BJ (cell line): ENCODE measurements around the gene HES5. TPM values are rescaled to one million over a fixed set of nuclear protein-coding genes. Genes with fewer than 3 reads are reported as not detected.

Experiments used
- CTCF ChIA-PET: fragments of 350-600 bp; formaldehyde crosslinking; extraction: SDS; loops from one replicate; lab custom pipeline; 2021; ENCODE audit warnings: antibody characterized with exemption, inconsistent platforms; lab: Yijun Ruan, JAX
- POLR2A ChIA-PET: fragments of 300-600 bp; sonication (Branson Sonifier 250); formaldehyde crosslinking; extraction: SDS; loops from one replicate; lab custom pipeline; 2021; ENCODE audit warnings: antibody characterized with exemption; lab: Charles Lee
- DNase-seq: peaks from one replicate; pipeline ENCODE4 v3.0.0-alpha.2; 2011; ENCODE audit warnings: low read depth
- H3K27me3 ChIP-seq: 2 replicates; pipeline ENCODE4 v1.6.0; 2011; ENCODE audit warnings: low read length; ENCODE audit not compliant: control insufficient read depth, insufficient read depth
- H3K36me3 ChIP-seq: 2 replicates; pipeline ENCODE4 v1.5.1; 2011; ENCODE audit warnings: low read length; ENCODE audit not compliant: control insufficient read depth, insufficient read depth
- H3K4me3 ChIP-seq: 2 replicates; pipeline ENCODE4 v1.5.1; 2011; ENCODE audit warnings: low read depth, mild to moderate bottlenecking, control low read depth, low read length
- CTCF ChIP-seq: IDR thresholded peaks from 2 replicates; pipeline ENCODE4 v1.5.1; 2011; ENCODE audit warnings: low read depth, mild to moderate bottlenecking, control low read depth, inconsistent platforms, low read length, moderate library complexity; ENCODE audit not compliant: insufficient read depth
- polyA plus RNA-seq: library from polyadenylated mRNA; depleted of rRNA; stranded (reverse); fragments of >200 nt; gene quantifications from 2 replicates; pipeline ENCODE4 v1.2.3, GENCODE V29; 2011

Gene HES5
- polyA plus RNA-seq, 1 experiment, result not detected

DNA sequence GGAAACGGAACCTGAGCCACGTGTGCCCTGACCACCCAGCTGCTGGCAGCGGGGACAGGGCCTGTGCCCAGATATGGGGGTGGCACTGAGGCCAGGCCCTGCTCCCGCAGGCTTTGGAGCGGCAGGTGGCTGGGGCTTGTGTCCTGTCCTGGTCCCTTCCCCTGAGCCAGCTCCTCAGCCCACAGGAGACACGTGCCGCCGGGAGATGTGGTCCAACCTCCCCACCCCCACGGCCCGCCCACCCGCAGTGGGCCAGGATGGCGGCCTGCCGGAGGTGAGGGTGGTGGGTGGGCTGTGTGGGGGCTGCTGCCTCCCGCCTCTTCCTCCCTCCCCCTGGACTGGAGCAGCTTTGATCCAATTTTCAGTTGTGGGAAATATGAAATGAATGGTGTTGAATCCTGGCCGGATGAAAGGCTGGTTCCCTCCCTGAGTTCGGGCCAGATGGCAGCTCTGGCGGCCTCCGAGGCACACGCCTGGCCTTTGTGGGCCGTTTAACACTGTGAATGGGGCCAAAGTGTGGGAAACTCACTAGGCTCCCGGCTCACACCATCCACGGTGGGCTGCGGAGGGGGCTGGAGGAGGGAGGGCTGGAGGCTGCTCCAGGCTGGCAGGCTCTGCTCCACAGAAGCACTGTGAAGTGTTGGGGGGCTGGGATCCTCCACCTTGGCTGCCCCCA is 2.6 kb upstream of the HES5 start:
- Histone ChIP-seq H3K36me3 (no peaks in the 10 kb centered on the region), H3K4me3 (no peak overlapping the region), H3K27me3 (0 out of 2 replicates have a peak, but pooled peaks cover 3% of the 10 kb centered on the region)
- ChIA-PET POLR2A (no interaction called here), CTCF (interaction anchor here (6.2 kb wide), 1 partner anchor 15 kb away, joined by 22 read pairs; no protein-coding TSS in a partner anchor)
- no peak for DNase-seq
- no peak for TF ChIP-seq CTCF

GRCh38 chr1:2530513-2531361 is 674 bp upstream of the HES5 start:
- Histone ChIP-seq H3K36me3 (no peaks in the 10 kb centered on the region), H3K27me3 (0 out of 2 replicates have a peak, but pooled peaks cover 3% of the 10 kb centered on the region), H3K4me3 (no peak overlapping the region)
- no peak for DNase-seq
- no peak for TF ChIP-seq CTCF
- ChIA-PET POLR2A (no interaction called here), CTCF (no interaction called here)

- CTCF ChIA-PET, result no interaction called here
- H3K4me3 ChIP-seq, result no peak overlapping the region; the same call in 1 of the 2 replicates
- 0 out of 2 replicates have a peak, but pooled peaks cover 3% of the 10 kb centered on the region for H3K27me3 ChIP-seq
- H3K36me3 ChIP-seq, result no peaks in the 10 kb centered on the region
- no peak for DNase-seq
- POLR2A ChIA-PET, result no interaction called here
- no peak for TF ChIP-seq CTCF
These were observed 888 bp downstream of the HES5 start for GRCh38 chr1:2528966-2529783.

DNA sequence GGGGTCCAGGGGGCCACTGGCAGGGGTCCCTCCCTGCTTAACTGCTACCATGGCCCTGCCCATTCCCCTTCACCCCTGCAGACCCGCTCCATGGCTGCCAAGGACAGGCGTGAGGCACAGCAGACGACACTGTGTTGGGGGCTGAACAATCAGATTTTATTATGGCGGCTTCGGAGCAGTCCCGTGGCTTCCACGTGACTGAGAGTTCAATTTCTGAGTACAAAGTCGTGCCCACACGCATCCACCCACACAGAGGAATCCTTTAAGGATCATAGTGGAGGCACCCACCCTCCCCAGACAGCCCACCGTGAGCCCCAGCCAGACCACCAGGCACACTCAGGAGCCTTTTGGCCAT is 1.5 kb downstream of the HES5 start:
- H3K36me3 ChIP-seq, result no peaks in the 10 kb centered on the region
- no peak for TF ChIP-seq CTCF
- POLR2A ChIA-PET, result no interaction called here
- CTCF ChIA-PET, result no interaction called here
- no peak overlapping the region for H3K4me3 ChIP-seq
- 0 out of 2 replicates have a peak, but pooled peaks cover 3% of the 10 kb centered on the region for H3K27me3 ChIP-seq
- no peak for DNase-seq
